NAMALWA (cell line): ENCODE results near the gene MYO16.

Experiments used
- DNase-seq: peaks from one replicate; pipeline ENCODE4 v3.0.0-alpha.2; 2015; ENCODE audit warnings: low spot score

MYO16 gene

GRCh38 chr13:108663710-108664109 is 34.3 kb downstream of the MYO16 start:
- DNase-seq: no peak

- DNase-seq: no peak
These were observed 37.8 kb downstream of the MYO16 start for GRCh38 chr13:108667205-108667604.

GRCh38 chr13:108669381-108669780 is 40.0 kb downstream of the MYO16 start:
- no peak for DNase-seq

GRCh38 chr13:108674346-108674745 is 44.9 kb downstream of the MYO16 start:
- no peak for DNase-seq

GRCh38 chr13:108674771-108675170 is 45.4 kb downstream of the MYO16 start:
- no peak for DNase-seq

GRCh38 chr13:108676620-108677019 is 47.2 kb downstream of the MYO16 start:
- no peak for DNase-seq

GRCh38 chr13:108677806-108678205 is 48.4 kb downstream of the MYO16 start:
- DNase-seq: no peak

GRCh38 chr13:108680011-108680410 is 50.6 kb downstream of the MYO16 start:
- no peak for DNase-seq

- DNase-seq: no peak
These were observed 52.7 kb downstream of the MYO16 start for GRCh38 chr13:108681986-108682575.

- DNase-seq: no peak
These were observed 53.3 kb downstream of the MYO16 start for GRCh38 chr13:108682714-108683113.

GRCh38 chr13:108686027-108686426 is 56.6 kb downstream of the MYO16 start:
- DNase-seq: no peak

GRCh38 chr13:108690726-108691125 is 61.3 kb downstream of the MYO16 start:
- no peak for DNase-seq

- DNase-seq: no peak
These were observed 71.2 kb downstream of the MYO16 start for GRCh38 chr13:108700422-108701170.

GRCh38 chr13:108702171-108702570 is 72.8 kb downstream of the MYO16 start:
- no peak for DNase-seq

GRCh38 chr13:108705031-108705430 is 75.6 kb downstream of the MYO16 start:
- DNase-seq: no peak

- DNase-seq: no peak
These were observed 78.2 kb downstream of the MYO16 start for GRCh38 chr13:108707584-108707983.

GRCh38 chr13:108708921-108709320 is 79.5 kb downstream of the MYO16 start:
- no peak for DNase-seq

GRCh38 chr13:108711386-108711785 is 82.0 kb downstream of the MYO16 start:
- DNase-seq: no peak

- DNase-seq: no peak
These were observed 96.1 kb downstream of the MYO16 start for GRCh38 chr13:108725471-108725870.

- DNase-seq: peak; percentile 6
These were observed 99.0 kb downstream of the MYO16 start for GRCh38 chr13:108728370-108728769.

GRCh38 chr13:108733022-108733560 is 103.7 kb downstream of the MYO16 start:
- DNase-seq: no peak

GRCh38 chr13:108734676-108735075 is 105.3 kb downstream of the MYO16 start:
- no peak for DNase-seq

- DNase-seq: no peak
These were observed 112.5 kb downstream of the MYO16 start for GRCh38 chr13:108741930-108742329.
